K562 (cell line): Measurements from ENCODE around the gene ZC3H12A. TPM values are rescaled to one million over a fixed set of nuclear protein-coding genes. Genes with fewer than 3 reads are reported as not detected.
"Not testable (repeated sequence)": the region's sequence is repeated elsewhere in the genome, so short reads cannot be mapped to it uniquely, and the experiment has no call there.

ENCODE experiments used
- ATAC-seq: fragments of 200-7000 bp; cut with Tn5 transposase; 3 replicates; pipeline ENCODE4 v1.9.1; 2020; ENCODE audit warnings: moderate library complexity
- BruUV-seq: library from RNA; stranded (reverse); fragments of 400-500 nt; replicated peaks from 2 replicates; lab custom pipeline; 2021; lab: Mats Ljungman, UMichigan
- CTCF ChIA-PET: fragments of 300-600 bp; formaldehyde crosslinking; extraction: SDS; loops from one replicate; lab custom pipeline; 2021; ENCODE audit warnings: low intra/inter-chr PET ratio; lab: Yijun Ruan, JAX
- POLR2A ChIA-PET: fragments of 300-600, 350-650 bp; sonication (Branson Sonifier 250); formaldehyde crosslinking; extraction: SDS; loops from one replicate; lab custom pipeline; 2021; ENCODE audit warnings: antibody characterized with exemption, inconsistent platforms; lab: Yijun Ruan, JAX
- DNase-seq, 4 experiments: peaks; one replicate each; pipeline versions ENCODE4 v3.0.0 to v3.0.0-alpha.2; 2011 to 2018; ENCODE audit warnings: low spot score in 3 of 4, mixed read lengths in 3 of 4; ENCODE audit errors: extremely low read depth in 1 of 4
- FAIRE-seq: peaks from 2 replicates; lab custom pipeline; 2011; peaks lifted over from hg19 to GRCh38; lab: Jason Lieb, UNC
- H2AFZ ChIP-seq: 2 replicates; pipeline ENCODE4 v1.6.0; 2011; ENCODE audit warnings: low read depth, low read length, control low read depth, inconsistent platforms
- H3K27ac ChIP-seq: fragments of 200-600 bp; 3 replicates; pipeline ENCODE4 v1.8.0; 2011; ENCODE audit warnings: low read depth, mild to moderate bottlenecking, control low read depth, inconsistent platforms, low read length, moderate library complexity, mixed read lengths; ENCODE audit errors: extremely low read depth
- H3K27me3 ChIP-seq, 2 experiments: fragments of 300-600 bp in 1 of 2; 2 replicates in 1 of 2; 3 replicates in 1 of 2; pipeline versions ENCODE4 v1.6.0 to v1.8.0; 2011; ENCODE audit warnings: inconsistent platforms in 2 of 2, low read length in 2 of 2, mild to moderate bottlenecking in 1 of 2, mixed read lengths in 1 of 2, moderate library complexity in 1 of 2; ENCODE audit not compliant: control insufficient read depth in 2 of 2, insufficient read depth in 2 of 2
- H3K36me3 ChIP-seq: fragments of 300-600 bp; 3 replicates; pipeline ENCODE4 v1.8.0; 2011; ENCODE audit warnings: mild to moderate bottlenecking, low read length, inconsistent platforms; ENCODE audit not compliant: control insufficient read depth, insufficient read depth
- H3K4me1 ChIP-seq, 2 experiments: fragments of 200-600 bp in 1 of 2; replicated peaks in 1 of 2; 2 replicates in 1 of 2; 3 replicates in 1 of 2; pipeline versions ENCODE4 v1.5.1 to v1.8.0; 2011; ENCODE audit warnings: inconsistent platforms in 2 of 2, low read length in 2 of 2, mild to moderate bottlenecking in 1 of 2, mixed read lengths in 1 of 2, moderate library complexity in 1 of 2; ENCODE audit not compliant: control insufficient read depth in 2 of 2, insufficient read depth in 2 of 2
- H3K4me2 ChIP-seq: 2 replicates; pipeline ENCODE4 v1.6.1; 2011; ENCODE audit warnings: low read length, control low read depth, inconsistent platforms, mixed read lengths; ENCODE audit not compliant: insufficient read depth
- H3K4me3 ChIP-seq: fragments of 200-600 bp; sonication (generic), shearing (Covaris generic); 2 replicates; pipeline ENCODE4 v1.5.1; 2016; ENCODE audit warnings: control low read depth, inconsistent platforms
- H3K79me2 ChIP-seq: fragments of 200-600 bp; 3 replicates; pipeline ENCODE4 v1.8.0; 2011; ENCODE audit warnings: low read length, inconsistent platforms; ENCODE audit not compliant: control insufficient read depth, insufficient read depth
- H3K9ac ChIP-seq, 2 experiments: 2 replicates each; pipeline versions ENCODE4 v1.6.0 to v1.6.1; 2011; ENCODE audit warnings: low read depth in 2 of 2, low read length in 2 of 2, control low read depth in 1 of 2, inconsistent platforms in 1 of 2, mild to moderate bottlenecking in 1 of 2, mixed read lengths in 1 of 2; ENCODE audit not compliant: insufficient read depth in 1 of 2
- H3K9me1 ChIP-seq: one replicate; pipeline ENCODE4 v1.6.0; 2011; ENCODE audit warnings: inconsistent platforms, mild to moderate bottlenecking, low read length, moderate library complexity; ENCODE audit not compliant: control insufficient read depth, insufficient read depth
- H3K9me3 ChIP-seq: replicated peaks from 2 replicates; pipeline ENCODE4 v1.5.1; 2011; ENCODE audit warnings: low read depth, low read length, inconsistent platforms; ENCODE audit not compliant: control insufficient read depth, insufficient read depth
- H4K20me1 ChIP-seq: replicated peaks from 2 replicates; pipeline ENCODE4 v1.6.1; 2011; ENCODE audit warnings: low read length, inconsistent platforms, mixed read lengths; ENCODE audit not compliant: control insufficient read depth, insufficient read depth
- MNT ChIP-seq, 2 experiments: fragments of 450-650 bp; conservative IDR thresholded peaks; 2 replicates each; pipeline ENCODE4 v1.6.1; 2017; ENCODE audit warnings: mild to moderate bottlenecking in 2 of 2, moderate library complexity in 2 of 2
- MTA3 ChIP-seq: fragments of 450-650 bp; formaldehyde crosslinking; IDR thresholded peaks from 2 replicates; pipeline ENCODE4 v1.6.1; 2017; ENCODE audit warnings: mild to moderate bottlenecking, borderline replicate concordance
- NFIC ChIP-seq: fragments of 450-650 bp; IDR thresholded peaks from 2 replicates; pipeline ENCODE4 v1.6.1; 2017; ENCODE audit warnings: mild to moderate bottlenecking, inconsistent platforms
- POLR2A ChIP-seq: fragments of 450-650 bp; conservative IDR thresholded peaks from 2 replicates; pipeline ENCODE4 v1.6.1; 2016
- SUPT5H ChIP-seq: fragments of 450-650 bp; IDR thresholded peaks from 2 replicates; pipeline ENCODE4 v1.6.1; 2016
- TBP ChIP-seq: optimal IDR thresholded peaks from 2 replicates; pipeline ENCODE3; 2011; ENCODE audit warnings: low read depth, low read length, improper control_type of control experiment
- WGBS: fragments of 100-300 bp; shearing (Covaris generic); methylation state at CpG from one replicate; pipeline ENCODE4 v1.1.6; 2016; ENCODE audit warnings: low coverage, mixed read lengths; ENCODE audit not compliant: insufficient coverage; ENCODE audit errors: missing lambda C conversion rate; 5-methylcytosine and 5-hydroxymethylcytosine counted together
- in situ Hi-C: fragments of 300-500 bp; cut with MboI; formaldehyde crosslinking; loops from 4 replicates; pipeline ENCODE4 v1.15.0; 2018; ENCODE audit warnings: inconsistent platforms, mixed read lengths
- intact Hi-C: fragments of 100-400 bp; cut with micrococcal nuclease; formaldehyde crosslinking; loops from 2 replicates; pipeline ENCODE4 v1.14.2; 2022
- polyA plus RNA-seq, 8 experiments: library from polyadenylated mRNA; depleted of rRNA in 4 of 8; stranded (reverse) in 5 of 8; unstranded in 3 of 8; fragments of >200 nt; fragmentation: Nextera tagmentation in 2 of 8; fragmentation: Illumina TruSeq in 1 of 8; extraction: Ambion mirVana in 2 of 8; extraction: Trizol in 1 of 8; gene quantifications; 2 replicates each; pipeline versions ENCODE4 v1.2.1 to v1.2.3, GENCODE V29; 2011 to 2014; ENCODE audit warnings: inconsistent platforms in 1 of 8, missing spikeins in 1 of 8
- total RNA-seq, 7 experiments: library from RNA; depleted of rRNA in 6 of 7; stranded (reverse); fragments of >200 nt in 6 of 7; fragmentation: Illumina TruSeq in 2 of 7; extraction: Trizol in 2 of 7; gene quantifications; 2 replicates each; pipeline versions ENCODE4 v1.2.1 to v1.2.3, GENCODE V29; 2011 to 2021; ENCODE audit warnings: low replicate concordance in 1 of 7

Gene ZC3H12A
- total and polyA plus RNA-seq, 9 of the 15 experiments (the other 6 are each of a cell fraction or from before 2014, with no cell fraction given), result 0.14 to 9.4 (median 6.7) TPM

- FAIRE-seq, H3K27me3 ChIP-seq, BruUV-seq, H3K9me1 ChIP-seq, CTCF ChIA-PET, H3K9ac ChIP-seq, H3K4me3 ChIP-seq, H3K36me3 ChIP-seq, H3K9me3 ChIP-seq, intact Hi-C loops, H4K20me1 ChIP-seq, in situ Hi-C loops, H3K4me2 ChIP-seq, ATAC-seq: not testable (repeated sequence)
- DNase-seq, result peak in 1 of 4 experiments; percentile 20
- Histone ChIP-seq H3K79me2 (peaks cover 12% of the 10 kb centered on the region), H3K27ac (peak overlapping the region; percentile 23; the same call in 1 of the 3 replicates), H3K4me1 (peaks cover 5 to 13% of the 10 kb centered on the region in 2 experiments; a peak in 4 of 5 replicates), H2AFZ (peak overlapping the region; percentile 11; the same call in 1 of the 2 replicates)
- 66% methylated on average over 15 of the region's 15 CpGs for WGBS
- TF ChIP-seq SUPT5H (0 out of 2 replicates have a peak, but pooled peaks have one; percentile 44), TBP (peak; percentile 41), POLR2A (peak; percentile 65), NFIC (peak; percentile 58), MTA3 (0 out of 2 replicates have a peak, but pooled peaks have one; percentile 42), MNT (conservative IDR thresholded peaks at IDR 0.05) (0 out of 4 replicates have a peak, but pooled peaks of 1 of the 2 experiments have one; percentile 9)
- POLR2A ChIA-PET, result interaction anchor here (0.6 kb wide), 1 partner anchor 1119 kb away, joined by 3 read pairs; no protein-coding TSS in a partner anchor
Observed at GRCh38 chr1:37518929-37519328, 44.5 kb downstream of the ZC3H12A start.
